Measurements from ENCODE around the gene PALS1.

The PALS1 gene

DNA sequence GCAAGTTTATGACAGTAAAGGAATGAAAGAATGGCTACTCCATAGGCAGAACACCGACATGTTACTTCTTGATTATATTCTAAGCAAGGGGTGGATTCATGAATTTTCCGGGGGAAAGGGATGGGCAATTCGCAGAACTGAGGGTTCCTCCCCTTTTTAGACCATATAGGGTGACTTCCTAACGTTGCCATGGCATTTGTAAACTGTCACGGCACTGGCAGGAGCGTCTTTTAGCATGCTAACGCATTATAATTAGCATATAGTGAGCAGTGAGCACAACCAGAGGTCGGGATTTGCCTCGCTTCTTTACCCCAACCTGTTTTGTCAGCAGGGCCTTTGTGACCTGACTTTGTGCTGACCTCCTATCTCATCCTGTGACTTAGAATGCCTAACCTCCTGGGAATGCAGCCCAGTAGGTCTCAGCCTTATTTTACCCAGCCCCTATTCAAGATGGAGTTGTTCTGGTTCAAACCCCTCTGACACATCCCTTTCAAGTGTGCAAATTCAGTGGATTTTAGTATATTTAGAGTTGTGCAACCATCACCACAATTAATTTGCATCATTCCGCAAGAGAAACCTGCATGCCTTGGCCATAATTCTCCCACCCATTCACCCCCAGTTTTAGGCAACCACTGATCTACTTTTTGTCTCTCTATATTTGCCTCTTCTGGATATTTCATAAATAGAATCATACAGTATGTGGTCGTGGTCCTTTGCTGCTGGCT lies 27.4 kb downstream of the PALS1 start:
- Histone ChIP-seq H3K4me2 (ENCODE audit: low read length) (no peak overlapping the region), H4K20me1 (ENCODE audit: control insufficient read depth, insufficient read depth, low read depth, low read length) (no peaks in the 10 kb centered on the region), H3K9me3 (ENCODE audit: control insufficient read depth, insufficient read depth, low read length) (no peaks in the 10 kb centered on the region), H3K27me3 (ENCODE audit: control insufficient read depth, low read length) (no peaks in the 10 kb centered on the region), H3K9me2 (replicated peaks; ENCODE audit: control insufficient read depth, low read length) (no peaks in the 10 kb centered on the region), H3K36me3 (ENCODE audit: control insufficient read depth, low read length) (peaks cover 7% of the 10 kb centered on the region; the same call in 1 of the 2 replicates), H3K27ac (ENCODE audit: low read depth, low read length) (no peak overlapping the region), H3K4me1 (ENCODE audit: control insufficient read depth, low read length) (peaks cover 3% of the 10 kb centered on the region; the same call in 1 of the 2 replicates), H3F3A (ENCODE audit: control insufficient read depth, insufficient read depth) (no peaks in the 10 kb centered on the region), H3K79me2 (ENCODE audit: control insufficient read depth, low read length) (peaks cover 11% of the 10 kb centered on the region), H3K4me3 (ENCODE audit: low read length) (no peak overlapping the region)
- TF ChIP-seq EZH2phosphoT487 (IDR thresholded peaks at IDR 0.05; ENCODE audit: borderline replicate concordance, low read length): no peak
- TF ChIP-seq, protein P1, sequence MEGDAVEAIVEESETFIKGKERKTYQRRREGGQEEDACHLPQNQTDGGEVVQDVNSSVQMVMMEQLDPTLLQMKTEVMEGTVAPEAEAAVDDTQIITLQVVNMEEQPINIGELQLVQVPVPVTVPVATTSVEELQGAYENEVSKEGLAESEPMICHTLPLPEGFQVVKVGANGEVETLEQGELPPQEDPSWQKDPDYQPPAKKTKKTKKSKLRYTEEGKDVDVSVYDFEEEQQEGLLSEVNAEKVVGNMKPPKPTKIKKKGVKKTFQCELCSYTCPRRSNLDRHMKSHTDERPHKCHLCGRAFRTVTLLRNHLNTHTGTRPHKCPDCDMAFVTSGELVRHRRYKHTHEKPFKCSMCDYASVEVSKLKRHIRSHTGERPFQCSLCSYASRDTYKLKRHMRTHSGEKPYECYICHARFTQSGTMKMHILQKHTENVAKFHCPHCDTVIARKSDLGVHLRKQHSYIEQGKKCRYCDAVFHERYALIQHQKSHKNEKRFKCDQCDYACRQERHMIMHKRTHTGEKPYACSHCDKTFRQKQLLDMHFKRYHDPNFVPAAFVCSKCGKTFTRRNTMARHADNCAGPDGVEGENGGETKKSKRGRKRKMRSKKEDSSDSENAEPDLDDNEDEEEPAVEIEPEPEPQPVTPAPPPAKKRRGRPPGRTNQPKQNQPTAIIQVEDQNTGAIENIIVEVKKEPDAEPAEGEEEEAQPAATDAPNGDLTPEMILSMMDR (IDR thresholded peaks at IDR 0.05; ENCODE audit: low read depth, low read length, poor library complexity, severe bottlenecking): no peak

DNA sequence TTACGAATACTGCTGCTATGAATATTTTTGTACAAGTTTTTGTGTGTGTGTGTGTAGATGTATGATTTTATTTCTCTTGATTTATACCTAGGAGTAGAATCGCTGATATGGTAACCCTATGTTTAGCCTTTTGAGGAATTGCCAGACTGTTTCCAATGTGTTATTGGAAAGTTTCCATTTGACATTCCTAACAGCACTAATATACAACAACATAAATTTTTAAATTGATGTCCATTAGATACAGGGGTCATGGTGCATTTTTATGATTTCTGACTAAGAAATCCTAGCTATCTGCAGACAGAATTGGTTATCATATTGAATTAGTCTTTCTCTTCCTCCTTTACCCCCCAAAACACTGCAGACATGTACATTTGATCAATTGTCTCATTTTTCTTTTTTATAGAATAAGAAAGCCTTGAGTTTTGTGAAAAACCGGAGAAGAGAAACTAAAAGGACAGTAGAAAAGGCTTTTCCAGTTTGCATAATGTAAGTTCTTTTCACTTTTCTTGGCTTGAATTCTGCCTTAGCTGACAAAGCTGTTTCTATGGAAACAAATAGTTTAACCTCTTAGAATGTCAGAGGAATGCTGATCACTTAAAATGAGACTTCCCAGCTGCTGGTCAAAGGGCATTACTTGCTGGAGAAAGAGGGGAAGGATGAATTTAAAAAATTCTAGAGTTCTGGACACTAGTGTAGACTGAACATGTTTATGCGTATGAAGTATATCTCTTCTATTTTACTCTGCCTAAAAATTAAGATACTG lies 28.2 kb downstream of the PALS1 start:
- TF ChIP-seq EZH2phosphoT487 (IDR thresholded peaks at IDR 0.05; ENCODE audit: borderline replicate concordance, low read length): no peak
- TF ChIP-seq, protein P1 (IDR thresholded peaks at IDR 0.05; ENCODE audit: low read depth, low read length, poor library complexity, severe bottlenecking): no peak
- Histone ChIP-seq H3K79me2 (ENCODE audit: control insufficient read depth, low read length) (peaks cover 7% of the 10 kb centered on the region; the same call in 1 of the 2 replicates), H3K36me3 (ENCODE audit: control insufficient read depth, low read length) (peaks cover 7% of the 10 kb centered on the region; the same call in 1 of the 2 replicates), H3K4me1 (ENCODE audit: control insufficient read depth, low read length) (peaks cover 3% of the 10 kb centered on the region; the same call in 1 of the 2 replicates), H3K27me3 (ENCODE audit: control insufficient read depth, low read length) (no peaks in the 10 kb centered on the region), H3K9me2 (replicated peaks; ENCODE audit: control insufficient read depth, low read length) (no peaks in the 10 kb centered on the region), H3K9me3 (ENCODE audit: control insufficient read depth, insufficient read depth, low read length) (no peaks in the 10 kb centered on the region), H3K27ac (ENCODE audit: low read depth, low read length) (no peak overlapping the region), H3K4me2 (ENCODE audit: low read length) (no peak overlapping the region), H4K20me1 (ENCODE audit: control insufficient read depth, insufficient read depth, low read depth, low read length) (no peaks in the 10 kb centered on the region), H3K4me3 (ENCODE audit: low read length) (no peak overlapping the region), H3F3A (ENCODE audit: control insufficient read depth, insufficient read depth) (no peaks in the 10 kb centered on the region)

DNA sequence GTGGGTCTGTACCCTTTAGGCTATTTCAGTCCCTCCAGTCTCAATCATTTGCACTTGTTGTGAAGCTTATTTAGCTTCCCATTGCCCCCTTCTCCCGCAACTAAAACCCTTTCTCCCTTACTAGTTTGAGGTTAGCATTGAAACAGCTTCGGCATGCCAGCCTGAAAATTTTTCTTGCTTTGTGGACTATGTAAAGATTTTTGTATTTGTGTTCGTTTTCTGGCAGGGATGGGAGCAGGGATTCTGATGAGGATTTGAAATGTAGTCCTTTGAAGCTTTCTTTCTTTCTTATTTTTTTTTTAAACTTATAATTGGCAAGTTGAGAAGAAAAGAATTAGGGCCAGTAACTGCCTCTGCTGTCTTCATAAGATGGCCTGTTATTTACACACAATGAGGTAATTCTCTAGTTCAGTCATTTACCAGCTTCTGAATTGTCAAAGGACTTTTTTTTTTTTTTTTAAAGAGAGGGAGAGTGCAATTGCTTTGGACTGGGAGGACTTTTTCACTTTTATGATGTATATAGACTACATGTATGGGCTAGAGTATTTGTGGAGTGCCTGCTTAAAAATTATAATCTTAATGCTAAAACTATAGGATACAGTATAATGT lies 29.0 kb downstream of the PALS1 start:
- no peaks in the 10 kb centered on the region for H3K9me2 ChIP-seq (replicated peaks; ENCODE audit: control insufficient read depth, low read length)
- no peak overlapping the region for H3K27ac ChIP-seq (ENCODE audit: low read depth, low read length)
- H3K36me3 ChIP-seq (ENCODE audit: control insufficient read depth, low read length): peaks cover 7% of the 10 kb centered on the region; the same call in 1 of the 2 replicates
- no peaks in the 10 kb centered on the region for H3F3A ChIP-seq (ENCODE audit: control insufficient read depth, insufficient read depth)
- H4K20me1 ChIP-seq (ENCODE audit: control insufficient read depth, insufficient read depth, low read depth, low read length): no peaks in the 10 kb centered on the region
- no peaks in the 10 kb centered on the region for H3K27me3 ChIP-seq (ENCODE audit: control insufficient read depth, low read length)
- TF ChIP-seq, protein P1 (IDR thresholded peaks at IDR 0.05; ENCODE audit: low read depth, low read length, poor library complexity, severe bottlenecking): no peak
- TF ChIP-seq EZH2phosphoT487 (IDR thresholded peaks at IDR 0.05; ENCODE audit: borderline replicate concordance, low read length): no peak
- peaks cover 3% of the 10 kb centered on the region; the same call in 1 of the 2 replicates for H3K4me1 ChIP-seq (ENCODE audit: control insufficient read depth, low read length)
- no peaks in the 10 kb centered on the region for H3K9me3 ChIP-seq (ENCODE audit: control insufficient read depth, insufficient read depth, low read length)
- H3K4me2 ChIP-seq (ENCODE audit: low read length): no peak overlapping the region
- H3K4me3 ChIP-seq (ENCODE audit: low read length): no peak overlapping the region
- H3K79me2 ChIP-seq (ENCODE audit: control insufficient read depth, low read length): peaks cover 5% of the 10 kb centered on the region; the same call in 1 of the 2 replicates
